Limb (tissue), 2 donors: ENCODE data around the gene TBX6.

Experiments used
- DNase-seq, 2 donors: peaks; one replicate each; pipeline ENCODE4 v3.0.0-alpha.2; 2016; ENCODE audit errors: extremely low spot score in 2 of 2

The TBX6 gene

DNA sequence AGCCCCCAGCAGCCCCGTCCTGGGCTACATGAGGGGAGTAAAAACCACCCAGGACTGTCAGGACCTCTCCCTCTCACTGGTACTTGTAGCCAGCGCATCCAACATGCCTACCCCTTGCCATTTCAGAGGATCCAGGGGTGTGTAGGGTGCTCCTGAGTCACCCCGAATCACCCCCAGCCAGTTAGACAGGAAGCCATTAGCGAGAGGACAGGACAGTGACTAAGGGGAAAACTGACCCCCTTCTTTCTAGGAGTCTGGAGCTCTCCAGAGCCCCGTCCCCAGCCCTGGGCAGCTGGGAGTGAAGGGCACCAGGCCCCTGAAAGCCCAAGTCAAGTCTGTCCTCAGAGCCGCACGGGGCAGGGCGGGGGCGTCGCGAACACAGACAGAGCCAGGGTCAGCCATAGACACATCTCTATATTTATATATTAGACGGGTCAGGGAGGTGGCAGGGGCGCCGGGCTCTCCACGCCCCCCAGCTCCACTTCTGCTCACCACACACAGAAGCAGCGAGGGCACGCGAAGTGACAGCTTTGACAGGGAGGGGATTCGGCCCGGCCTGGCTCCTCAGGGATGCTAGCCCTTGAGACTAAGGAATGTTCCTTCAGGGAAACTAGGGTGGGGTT is 22.1 kb upstream of the TBX6 start:
- no peak for DNase-seq

DNA sequence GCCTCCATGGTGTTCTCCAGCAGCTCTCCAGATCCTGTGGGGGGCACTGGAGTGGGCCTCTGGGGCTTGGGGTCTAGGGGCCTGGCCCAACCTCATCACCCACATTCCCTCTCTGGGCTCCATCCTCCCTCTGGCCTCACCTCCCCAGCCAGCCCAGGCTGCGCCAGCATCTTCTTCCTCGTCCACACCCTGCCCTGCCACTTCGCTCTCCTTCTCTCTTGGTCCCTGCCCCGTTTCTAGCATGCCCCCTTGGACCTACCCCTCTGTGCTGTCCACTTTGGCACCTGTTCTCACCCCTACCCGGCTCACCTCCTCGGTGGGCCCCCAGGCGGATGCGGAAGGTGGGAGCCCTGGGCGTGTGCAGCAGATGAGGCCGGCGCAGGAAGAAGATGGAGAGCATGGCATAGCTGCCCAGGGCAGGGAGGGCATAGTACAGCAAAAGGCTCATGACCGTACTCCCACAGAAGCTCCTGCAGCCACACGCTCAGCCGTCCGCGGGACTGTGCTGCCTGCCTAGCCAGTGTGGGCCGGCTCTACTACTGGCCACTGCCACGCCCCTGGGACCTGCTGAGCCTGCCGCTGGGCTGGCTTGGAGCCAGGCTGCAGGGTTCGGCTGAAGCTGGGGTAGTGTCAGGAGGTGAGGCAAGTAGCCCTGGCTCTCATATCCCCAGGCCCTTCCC is 21.4 kb upstream of the TBX6 start, which contains the start of gene GDPD3:
Gene GDPD3, minus strand, starts transcription at position 507 of the 680 bp plus-strand sequence. Its CDS starts 59 bp downstream, at position 448.
- DNase-seq: no peak

DNA sequence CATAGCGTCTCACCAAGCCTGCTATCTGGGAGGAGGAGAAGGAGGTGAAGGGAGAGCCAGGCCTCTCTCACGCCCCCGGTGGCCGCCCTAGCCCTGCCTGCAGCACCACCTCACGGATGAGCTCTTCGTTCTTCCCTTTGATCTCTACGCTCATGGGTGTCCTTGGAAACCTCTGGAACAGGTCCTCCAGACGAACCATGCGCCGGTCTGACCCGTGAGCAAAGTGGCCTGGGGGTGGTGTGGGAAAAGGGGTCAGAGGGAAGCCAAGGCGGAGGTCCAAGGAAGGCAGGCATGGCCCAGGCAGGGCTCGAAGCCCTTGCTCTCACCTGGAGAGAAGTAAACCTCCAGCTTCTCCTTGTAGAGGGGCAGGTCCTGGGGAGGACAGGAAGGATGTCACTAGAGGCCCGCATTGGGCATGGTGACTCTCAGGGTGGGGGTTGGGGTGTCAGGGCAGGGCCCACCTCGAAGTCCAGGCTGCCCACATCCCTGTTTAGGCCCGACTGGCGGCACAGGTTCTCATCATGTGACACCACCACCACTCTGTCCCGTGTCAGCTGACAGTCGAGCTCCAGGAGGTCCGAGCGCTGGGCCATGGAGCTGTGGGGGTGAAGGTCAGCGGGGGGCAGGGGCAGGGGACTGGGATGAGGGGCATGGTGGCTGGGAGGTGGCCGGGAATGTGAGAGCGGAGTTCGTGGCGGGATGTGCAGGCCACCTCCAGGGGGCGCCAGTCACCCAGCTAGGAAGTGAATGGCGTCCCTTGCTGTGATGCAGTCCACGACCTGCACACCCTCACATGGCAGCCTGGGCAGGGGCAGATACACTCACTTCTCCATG is 20.7 kb upstream of the TBX6 start:
- peak in 1 of 2 donors; percentile 60 for DNase-seq

DNA sequence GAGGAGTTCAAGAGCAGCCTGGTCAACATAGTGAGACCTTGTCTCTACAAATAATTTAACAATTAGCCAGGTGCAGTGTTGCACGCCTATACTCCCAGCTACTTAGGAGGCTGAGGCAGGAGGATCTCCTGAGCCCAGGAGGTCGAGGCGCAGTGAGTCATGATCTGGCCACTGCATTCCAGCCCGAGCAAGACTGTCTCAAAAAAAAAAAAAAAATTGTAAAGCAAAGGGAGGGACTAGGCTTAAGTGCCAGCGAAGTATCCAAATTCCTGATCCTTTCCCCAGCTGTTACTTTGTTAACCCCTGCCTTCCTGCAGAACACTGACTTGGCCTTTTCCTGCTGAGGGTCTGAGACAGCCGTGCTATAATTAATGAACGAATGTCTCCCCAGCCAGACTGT is 18.9 kb upstream of the TBX6 start:
- peak in 1 of 2 donors; percentile 48 for DNase-seq

DNA sequence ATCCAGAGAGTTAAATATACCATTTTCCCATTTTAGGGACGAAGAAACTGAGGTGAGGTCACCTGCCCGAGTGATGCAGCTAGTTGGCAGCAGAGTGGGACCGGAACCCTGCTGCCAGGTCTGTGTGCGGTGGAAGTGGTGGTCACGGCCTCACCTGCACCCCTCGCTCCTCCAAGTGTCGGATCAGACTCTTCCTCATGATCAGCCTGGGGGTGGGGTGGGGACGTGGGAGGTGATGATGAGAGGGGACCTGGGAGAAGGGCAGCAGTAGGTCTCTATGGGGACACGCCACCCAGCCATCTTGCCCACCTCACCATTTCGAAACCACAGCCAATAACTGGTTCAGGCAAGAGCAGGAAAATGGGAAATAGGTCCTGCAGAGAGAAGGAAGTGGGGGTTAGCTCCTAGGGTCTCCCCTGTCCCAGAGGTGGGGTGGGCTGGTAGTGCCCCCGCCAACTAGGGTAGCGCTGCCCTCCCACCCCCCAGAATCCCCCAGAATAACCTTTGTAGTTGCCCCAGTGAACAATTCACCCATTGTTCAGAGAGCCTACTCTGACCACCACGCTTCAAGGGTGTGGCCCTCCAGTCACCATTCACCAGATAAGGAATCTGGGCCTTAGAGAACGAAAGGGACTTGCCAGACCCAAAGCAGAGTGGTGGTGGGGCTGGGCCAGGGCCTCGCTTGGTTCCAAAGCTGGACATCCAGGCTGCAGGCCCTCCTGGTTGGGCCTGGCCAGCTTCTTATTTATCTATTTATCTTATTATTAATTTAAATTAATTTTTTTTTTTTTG is 16.5 kb upstream of the TBX6 start:
- DNase-seq: no peak

DNA sequence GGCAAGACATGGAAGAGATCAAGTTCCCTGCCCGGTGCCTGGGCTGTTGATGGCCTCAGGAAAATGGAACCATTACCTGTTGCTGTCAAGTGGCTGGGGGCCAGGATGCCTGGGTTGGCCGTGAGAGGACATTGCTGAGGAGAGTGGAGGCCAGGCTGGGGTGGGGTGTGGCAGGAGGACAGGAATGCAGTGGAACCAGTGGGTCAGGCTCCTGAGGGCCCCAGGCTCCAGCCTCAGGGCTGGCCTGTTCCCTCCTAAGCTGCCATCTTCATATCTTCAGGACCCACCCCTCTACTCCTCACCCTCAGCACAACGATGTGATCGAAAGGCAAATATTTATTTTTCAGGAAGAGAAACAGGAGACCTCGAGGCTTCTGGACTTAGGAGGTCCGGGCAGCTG is 12.8 kb upstream of the TBX6 start:
- no peak for DNase-seq

DNA sequence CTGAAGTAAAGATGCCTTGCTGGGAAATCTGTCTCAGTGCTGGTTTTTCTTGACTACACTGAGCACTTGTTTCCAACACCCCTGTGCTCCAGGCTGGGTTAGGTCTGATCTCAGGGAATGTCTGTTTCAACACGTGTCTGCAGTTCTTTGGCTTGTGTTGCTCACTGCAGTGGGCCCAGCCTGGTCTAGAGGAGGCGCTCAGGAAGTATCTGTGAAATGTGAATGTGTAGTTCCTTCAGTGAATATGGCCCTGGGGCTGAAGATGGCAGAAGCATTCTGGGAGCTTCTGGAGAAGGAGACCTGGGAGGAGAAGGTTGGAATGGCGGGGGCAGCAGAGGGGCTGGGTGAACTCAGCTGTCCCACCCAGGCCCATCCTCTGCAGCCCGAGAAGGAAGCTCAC is 12.4 kb upstream of the TBX6 start:
- DNase-seq: no peak

DNA sequence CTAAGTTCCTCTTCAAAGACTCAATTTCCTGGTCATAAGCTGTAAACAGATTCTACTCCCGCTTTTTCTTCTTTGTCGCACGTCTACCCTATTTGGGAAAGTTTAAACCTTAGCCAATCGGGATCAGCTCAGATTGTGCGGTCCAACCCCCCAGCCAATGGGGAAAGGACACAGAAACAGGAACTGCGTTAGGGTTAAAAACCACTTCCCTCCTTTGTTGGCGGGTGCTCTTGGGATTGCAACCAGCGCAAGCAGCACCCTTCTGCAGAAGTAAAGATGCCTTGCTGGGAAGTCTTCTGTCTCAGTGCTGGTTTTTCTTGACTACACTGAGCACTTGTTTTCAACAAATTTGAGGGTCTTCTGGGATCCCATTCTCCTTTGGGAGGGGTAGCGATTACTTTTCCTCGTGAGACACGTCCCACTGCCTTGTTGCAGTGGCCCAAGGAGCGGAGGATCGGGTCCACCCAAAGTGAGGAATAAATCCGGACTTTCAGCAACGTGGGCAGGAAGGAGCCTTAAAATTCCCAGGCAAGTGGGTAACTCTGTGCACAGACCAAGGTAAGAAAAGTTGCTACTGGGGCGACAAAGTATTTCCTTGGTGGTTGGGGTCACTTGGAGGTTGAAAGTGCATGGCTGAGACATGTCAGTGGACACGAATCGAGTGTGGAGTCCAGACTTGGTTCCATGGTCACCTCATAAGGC is 5.3 kb upstream of the TBX6 start:
- DNase-seq: no peak

DNA sequence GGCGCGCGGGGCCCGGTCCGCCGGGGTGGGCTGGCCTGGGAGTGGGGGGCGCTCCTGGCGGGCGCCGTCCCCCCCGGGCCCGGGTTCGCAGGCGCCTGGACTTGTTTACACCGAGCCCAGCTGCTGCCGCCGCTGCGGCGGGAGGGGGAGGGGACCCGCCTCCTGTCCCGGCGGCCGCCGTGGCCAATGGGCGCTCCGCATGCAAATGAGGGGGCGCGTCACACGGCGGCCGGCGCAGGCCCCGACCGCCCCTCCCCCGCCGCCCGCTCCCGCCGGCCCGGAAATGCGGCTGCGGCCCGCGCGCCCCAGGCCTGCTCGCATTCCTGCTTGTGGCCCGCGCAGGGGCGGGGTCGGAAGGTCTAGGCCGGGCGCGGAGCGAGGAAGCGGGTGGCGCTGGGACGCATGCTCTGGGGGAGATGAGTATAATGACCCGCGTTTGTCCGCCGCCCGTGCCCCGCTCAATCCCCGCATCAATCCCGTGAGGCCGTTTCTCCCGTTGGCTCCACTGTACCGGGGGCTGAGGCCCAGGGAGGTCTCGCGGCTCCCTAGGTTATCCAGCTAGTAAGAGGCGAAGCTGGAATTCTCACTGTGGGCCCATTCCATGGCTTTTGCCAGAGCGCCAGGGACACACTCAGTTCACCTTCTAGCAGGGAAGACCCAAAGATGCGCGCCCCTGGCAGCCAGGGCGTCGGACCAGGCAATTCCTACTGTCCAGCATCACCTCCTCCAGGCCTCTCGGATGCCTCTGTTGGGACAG is 4.6 kb upstream of the TBX6 start, which contains the start of gene YPEL3:
Gene YPEL3, minus strand, starts transcription at position 109 of the 757 bp plus-strand sequence. CDS start 731 bp downstream, outside the sequence.
- peak; percentile 88 to 94 for DNase-seq

DNA sequence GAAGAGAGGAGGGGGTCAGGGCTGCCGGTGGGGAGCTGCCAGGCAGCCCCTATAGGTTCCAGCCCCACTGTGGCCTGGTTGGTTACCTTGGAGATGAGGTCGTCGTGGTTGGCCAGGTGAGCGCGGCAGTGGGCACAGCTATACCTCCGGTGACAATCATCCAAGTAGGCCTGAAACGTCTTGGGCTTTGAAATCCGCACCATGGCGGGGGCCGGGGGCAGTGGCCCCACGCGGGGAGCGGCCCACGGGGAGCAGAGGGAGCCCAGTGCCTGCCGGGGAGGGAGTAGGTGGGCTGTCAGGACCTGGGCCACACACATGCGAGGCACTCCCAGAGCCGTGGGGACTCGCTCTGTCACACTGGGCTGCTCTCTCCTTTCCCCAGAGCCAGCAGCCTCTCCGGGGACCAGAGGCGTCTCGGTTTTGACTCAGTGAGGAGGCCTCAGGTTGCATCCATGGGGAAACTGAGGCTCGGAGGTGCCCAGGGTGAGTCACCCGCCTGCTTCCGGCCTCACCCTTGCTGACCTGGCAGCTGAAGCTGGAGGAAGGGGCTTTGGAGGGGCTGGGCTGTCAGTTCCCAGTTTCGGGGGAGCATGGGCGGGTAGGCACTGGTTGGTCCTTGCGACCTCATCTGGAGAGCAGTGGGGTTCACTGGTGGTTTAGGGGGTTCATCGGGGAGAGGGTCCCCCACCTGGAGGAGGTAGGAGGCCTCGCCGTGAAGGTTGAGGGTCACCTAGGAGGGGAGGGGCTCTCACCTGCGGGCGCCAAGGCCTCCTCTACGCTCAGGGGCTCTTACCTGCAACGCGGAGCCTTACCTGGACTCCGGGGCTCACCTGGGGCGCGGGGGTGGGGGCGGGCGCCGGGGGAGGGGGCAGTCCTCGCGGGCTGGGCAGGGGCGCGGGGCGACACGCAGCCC is 3.7 kb upstream of the TBX6 start:
- DNase-seq: no peak

DNA sequence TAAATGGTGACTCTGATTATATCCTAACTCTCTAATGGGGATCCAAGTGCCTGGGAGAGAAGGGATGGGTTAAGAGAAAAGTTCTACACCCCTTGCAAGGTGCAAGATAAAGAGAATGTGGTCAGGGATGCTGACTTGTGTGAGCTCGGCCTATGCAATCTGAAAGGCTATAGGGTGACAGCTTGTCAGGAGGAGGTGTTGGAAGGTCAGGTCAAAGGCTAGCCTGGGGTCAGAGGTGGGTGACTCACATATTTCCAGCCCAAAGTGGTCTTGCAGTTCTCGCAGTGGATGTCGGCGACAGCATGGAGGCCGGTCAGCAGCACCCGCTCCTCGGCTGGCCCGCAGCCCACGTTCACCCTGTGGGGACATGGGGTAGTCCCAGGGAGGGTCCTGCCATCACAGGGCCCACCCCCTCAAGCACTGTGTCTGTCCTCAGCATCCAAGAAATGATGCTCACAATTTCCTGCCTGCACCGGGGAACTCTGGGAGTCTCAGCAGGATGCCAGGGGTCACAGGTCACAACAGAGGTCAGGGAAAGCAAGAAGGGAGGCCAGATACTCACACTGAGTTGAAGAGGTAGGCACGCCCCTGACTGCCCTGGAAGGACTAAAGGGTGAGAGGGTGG is 2.9 kb upstream of the TBX6 start:
- DNase-seq: no peak

DNA sequence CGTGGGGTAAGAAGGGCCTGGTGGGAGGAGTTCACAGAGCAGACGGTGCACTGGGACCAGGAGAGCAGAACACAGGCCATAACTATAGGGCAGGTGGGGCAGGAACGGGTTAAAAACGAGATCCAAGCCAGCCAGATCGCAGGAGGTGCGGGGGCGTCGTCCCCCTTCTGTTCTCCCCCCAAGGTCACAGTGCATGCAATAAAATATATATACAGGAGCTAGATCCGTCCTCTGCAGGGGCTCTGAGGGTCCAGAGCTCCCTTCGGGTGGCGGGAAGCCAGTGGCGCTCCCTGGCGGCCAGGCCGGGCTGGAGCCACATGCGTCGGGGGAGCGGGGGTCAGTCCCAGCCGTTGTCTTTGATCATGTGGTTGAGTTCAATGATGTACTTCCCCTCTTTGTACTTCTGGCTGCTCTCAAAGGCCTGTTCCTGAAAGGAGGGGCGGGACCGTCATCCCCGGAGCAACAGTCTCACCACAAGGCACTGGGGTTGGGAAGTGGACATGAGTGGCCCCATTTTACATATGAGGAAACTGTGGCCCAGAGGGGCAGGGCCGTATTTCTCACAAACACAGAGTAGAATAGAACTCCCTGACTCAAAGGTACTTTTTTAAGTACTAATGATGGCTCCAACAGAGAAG is 768 bp upstream of the TBX6 start:
- peak; percentile 14 to 72 for DNase-seq

DNA sequence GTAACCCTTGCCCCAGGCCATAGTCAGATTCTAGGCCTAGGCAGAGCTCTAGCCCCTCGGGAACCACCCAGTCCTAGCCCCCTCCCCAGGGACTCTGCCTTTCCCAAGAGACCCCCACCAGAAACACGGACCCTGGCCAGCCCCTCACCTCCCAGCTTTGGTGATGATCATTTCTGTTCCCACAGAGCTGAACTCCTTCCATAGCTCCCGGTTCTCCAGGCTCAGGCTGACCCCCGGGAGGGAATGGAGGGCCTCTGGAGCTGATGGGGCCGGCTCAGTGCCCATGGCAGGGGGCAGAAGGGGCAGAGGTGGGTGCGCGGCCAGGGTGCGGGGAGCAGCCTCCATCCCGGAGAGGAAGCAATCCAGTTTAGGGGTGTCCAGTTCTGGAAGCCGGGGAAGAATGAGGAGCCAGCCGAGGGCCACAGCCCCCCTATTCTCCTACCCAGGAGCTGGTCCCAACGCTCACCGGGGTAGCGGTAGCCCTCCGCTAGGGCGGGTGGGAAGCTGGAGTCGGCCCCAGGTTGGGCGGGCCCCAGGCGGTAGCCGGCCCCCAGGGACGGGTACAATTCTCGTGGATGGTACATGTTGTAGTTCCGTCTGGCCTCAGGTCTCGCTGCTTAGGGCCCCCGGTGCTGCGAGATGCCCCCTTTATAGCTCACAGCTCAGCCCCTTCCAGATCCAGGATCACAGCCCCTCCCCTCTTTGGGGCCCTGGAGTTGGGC is 953 bp downstream of the TBX6 start:
- no peak for DNase-seq

DNA sequence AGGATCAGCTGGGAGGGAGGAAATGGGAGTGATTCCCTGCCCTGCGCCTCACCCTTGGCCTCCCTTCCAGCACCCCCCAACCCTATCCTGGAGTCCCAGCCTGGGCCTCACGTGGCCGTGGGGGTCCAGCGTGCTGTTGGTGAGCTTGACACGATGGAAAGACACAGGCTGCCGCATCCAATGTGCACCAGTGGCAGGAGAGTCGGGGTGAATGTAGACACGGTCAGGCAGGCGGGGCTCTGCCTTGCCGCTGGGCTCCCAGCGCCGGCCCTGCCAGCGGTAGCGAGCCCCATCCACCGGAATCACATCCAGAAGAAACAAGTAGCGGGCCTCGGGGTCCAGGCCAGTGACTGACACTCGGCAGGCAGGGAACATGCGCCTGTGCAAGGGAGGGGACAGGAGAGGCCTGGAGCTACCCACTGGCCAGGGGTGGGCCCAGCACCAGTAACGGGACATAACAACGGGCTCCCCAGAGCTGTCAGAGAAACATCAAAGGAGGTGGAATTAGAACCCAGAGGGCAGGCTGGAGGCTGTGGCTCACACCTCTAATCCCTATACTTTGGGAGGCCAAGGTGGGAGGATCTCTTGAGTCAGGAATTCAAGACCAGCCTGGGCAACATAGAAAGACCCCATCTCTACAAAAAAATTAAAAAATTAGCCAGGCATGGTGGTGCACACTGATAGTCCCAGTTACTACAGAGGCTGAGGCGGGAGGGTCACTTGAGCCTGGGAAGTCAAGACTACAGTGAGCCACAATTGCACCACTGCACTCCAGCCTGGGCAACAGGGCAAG is 2.7 kb downstream of the TBX6 start:
- no peak for DNase-seq

DNA sequence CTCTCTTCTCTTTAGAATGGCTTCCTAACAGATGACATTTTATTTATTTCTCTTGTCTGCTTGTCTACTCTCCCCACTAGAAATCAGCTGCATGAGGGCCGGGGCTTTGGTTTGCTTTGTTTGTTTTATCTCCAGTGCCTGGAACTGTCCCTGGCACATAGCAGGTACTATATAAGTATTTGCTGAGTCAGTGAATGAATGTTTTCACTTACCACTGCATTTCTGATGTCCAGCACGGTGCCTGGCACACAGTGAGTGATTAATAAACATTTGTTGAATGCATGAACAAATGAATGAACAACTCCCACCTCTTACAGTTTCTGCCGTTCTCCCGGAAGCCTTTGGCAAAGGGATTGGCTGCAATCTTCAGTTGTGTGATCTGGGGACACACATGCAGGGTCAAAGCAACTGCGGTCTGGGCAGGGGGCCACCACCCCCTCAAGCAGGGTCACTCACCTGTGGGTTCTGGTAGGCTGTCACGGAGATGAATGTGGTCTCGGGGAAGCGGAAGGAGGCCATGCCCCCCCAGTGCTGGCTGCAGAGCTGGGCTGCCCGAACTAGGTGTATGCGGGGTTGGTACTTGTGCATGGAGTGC is 3.4 kb downstream of the TBX6 start:
- no peak for DNase-seq
